Choroid plexus epithelial cell (primary cell): ENCODE results near the gene RCOR1.

Experiments used
- DNase-seq: peaks from one replicate; pipeline ENCODE4 v3.0.0-alpha.2; 2010; ENCODE audit warnings: low read depth
- H3K4me3 ChIP-seq: 2 replicates; pipeline ENCODE4 v1.5.1; 2011; ENCODE audit warnings: low read depth, mild to moderate bottlenecking, control low read depth, low read length, moderate library complexity
- TF ChIP-seq, protein P1 (sequence below): conservative IDR thresholded peaks from 2 replicates; pipeline ENCODE4 v1.5.1; 2011; ENCODE audit warnings: low read depth, mild to moderate bottlenecking, control low read depth, inconsistent platforms, low read length, moderate library complexity

The RCOR1 gene

GRCh38 chr14:102665621-102666020, 73.2 kb downstream of the RCOR1 start:
- no peak for DNase-seq
- TF ChIP-seq, protein P1, sequence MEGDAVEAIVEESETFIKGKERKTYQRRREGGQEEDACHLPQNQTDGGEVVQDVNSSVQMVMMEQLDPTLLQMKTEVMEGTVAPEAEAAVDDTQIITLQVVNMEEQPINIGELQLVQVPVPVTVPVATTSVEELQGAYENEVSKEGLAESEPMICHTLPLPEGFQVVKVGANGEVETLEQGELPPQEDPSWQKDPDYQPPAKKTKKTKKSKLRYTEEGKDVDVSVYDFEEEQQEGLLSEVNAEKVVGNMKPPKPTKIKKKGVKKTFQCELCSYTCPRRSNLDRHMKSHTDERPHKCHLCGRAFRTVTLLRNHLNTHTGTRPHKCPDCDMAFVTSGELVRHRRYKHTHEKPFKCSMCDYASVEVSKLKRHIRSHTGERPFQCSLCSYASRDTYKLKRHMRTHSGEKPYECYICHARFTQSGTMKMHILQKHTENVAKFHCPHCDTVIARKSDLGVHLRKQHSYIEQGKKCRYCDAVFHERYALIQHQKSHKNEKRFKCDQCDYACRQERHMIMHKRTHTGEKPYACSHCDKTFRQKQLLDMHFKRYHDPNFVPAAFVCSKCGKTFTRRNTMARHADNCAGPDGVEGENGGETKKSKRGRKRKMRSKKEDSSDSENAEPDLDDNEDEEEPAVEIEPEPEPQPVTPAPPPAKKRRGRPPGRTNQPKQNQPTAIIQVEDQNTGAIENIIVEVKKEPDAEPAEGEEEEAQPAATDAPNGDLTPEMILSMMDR: no peak
- H3K4me3 ChIP-seq: no peak overlapping the region

DNA sequence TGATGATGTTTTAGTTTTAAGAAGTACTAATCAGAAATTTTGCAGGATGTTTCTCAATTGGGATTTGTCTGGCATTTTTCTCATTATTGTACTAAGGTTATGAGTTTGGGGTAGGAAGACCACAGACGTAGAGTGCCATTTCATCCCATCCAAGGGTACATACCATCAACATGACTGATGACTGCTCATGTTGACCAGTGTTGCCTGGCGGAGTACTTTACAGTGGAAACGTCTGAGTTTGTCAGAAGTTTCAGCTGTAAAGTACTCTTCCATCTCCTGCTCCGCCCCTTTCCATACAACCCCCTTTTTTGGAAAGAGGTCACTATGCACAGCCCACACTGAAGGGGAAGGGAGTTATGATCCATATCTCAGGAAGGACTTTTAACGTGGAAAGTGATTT, 74.2 kb downstream of the RCOR1 start:
- TF ChIP-seq, protein P1: no peak
- peak; percentile 21 for DNase-seq

DNA sequence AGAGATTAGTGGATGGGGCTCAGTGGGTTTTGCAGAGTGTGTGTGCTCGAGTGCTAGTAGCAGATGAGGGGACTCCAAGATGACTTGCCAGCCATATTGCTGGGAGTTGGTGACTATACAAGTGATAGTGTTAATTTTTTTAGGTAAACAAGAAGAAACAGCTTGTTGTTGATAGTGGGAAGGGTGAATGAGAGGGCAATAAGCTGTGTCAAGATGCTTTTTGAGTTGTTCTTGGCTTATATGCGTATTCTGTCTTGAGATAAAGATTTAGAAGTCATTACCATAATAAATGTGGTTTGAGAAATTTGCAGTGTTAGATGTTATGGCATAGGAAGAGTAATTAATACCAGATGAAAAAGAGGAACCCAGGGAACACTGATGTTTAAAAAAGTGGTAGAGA, 75.3 kb downstream of the RCOR1 start:
- no peak overlapping the region for H3K4me3 ChIP-seq
- TF ChIP-seq, protein P1: no peak
- DNase-seq: no peak

More for the DNA sequence above, 74.2 kb downstream of the RCOR1 start:
- no peak overlapping the region for H3K4me3 ChIP-seq

- H3K4me3 ChIP-seq: no peak overlapping the region
- TF ChIP-seq, protein P1: no peak
- no peak for DNase-seq
Observed at GRCh38 chr14:102668291-102668873, 75.9 kb downstream of the RCOR1 start.

- DNase-seq: no peak
- TF ChIP-seq, protein P1: no peak
- no peak overlapping the region for H3K4me3 ChIP-seq
Observed at GRCh38 chr14:102671410-102671809, 79.0 kb downstream of the RCOR1 start.

GRCh38 chr14:102672410-102672960, 80.0 kb downstream of the RCOR1 start:
- TF ChIP-seq, protein P1: no peak
- no peak overlapping the region for H3K4me3 ChIP-seq
- no peak for DNase-seq

GRCh38 chr14:102675396-102675795, 82.9 kb downstream of the RCOR1 start:
- TF ChIP-seq, protein P1: no peak
- no peak overlapping the region for H3K4me3 ChIP-seq
- DNase-seq: no peak
